GM12878 (cell line): Measurements from ENCODE around the gene ZFPM1. TPM values are rescaled to one million over a fixed set of nuclear protein-coding genes. Genes with fewer than 3 reads are reported as not detected.
A peak's percentile ranks its signal among the peaks of the same experiment; 100 is the strongest.

ENCODE experiments used
- ATAC-seq: fragments of 200-7000 bp; cut with Tn5 transposase; 3 replicates; pipeline ENCODE4 v1.9.1; 2020; ENCODE audit warnings: mild to moderate bottlenecking, moderate library complexity
- BruUV-seq: library from RNA; stranded (reverse); fragments of 400-500 nt; replicated peaks from 2 replicates; lab custom pipeline; 2021; lab: Mats Ljungman, UMichigan
- CTCF ChIA-PET: fragments of 300-600 bp; sonication (Branson Sonifier 250); formaldehyde crosslinking; extraction: SDS; loops from one replicate; lab custom pipeline; 2021; ENCODE audit warnings: inconsistent platforms; lab: Yijun Ruan, JAX
- POLR2A ChIA-PET: fragments of 350-600 bp; formaldehyde crosslinking; extraction: SDS; loops from one replicate; lab custom pipeline; 2021; ENCODE audit warnings: inconsistent platforms; lab: Charles Lee
- RAD21 ChIA-PET: fragments of 300-600 bp; sonication (Branson Sonifier 250); formaldehyde crosslinking; loops from one replicate; lab custom pipeline; 2023; ENCODE audit warnings: antibody characterized with exemption; ENCODE audit not compliant: unreplicated experiment; lab: Charles Lee
- SMC1A ChIA-PET: fragments of 300-600 bp; sonication (Branson Sonifier 250); formaldehyde crosslinking; loops from one replicate; lab custom pipeline; 2023; ENCODE audit not compliant: unreplicated experiment, uncharacterized antibody; lab: Charles Lee
- DNase-seq: peaks from one replicate; pipeline ENCODE4 v3.0.0-alpha.2; 2011; ENCODE audit warnings: low read depth, low spot score
- FAIRE-seq: peaks from 3 replicates; lab custom pipeline; 2011; peaks lifted over from hg19 to GRCh38; lab: Jason Lieb, UNC
- H2AFZ ChIP-seq: 2 replicates; pipeline ENCODE4 v1.6.0; 2011; ENCODE audit warnings: low read depth, low read length, control low read depth; ENCODE audit not compliant: control insufficient read depth
- H3K27ac ChIP-seq: 2 replicates; pipeline ENCODE4 v1.5.1; 2011; ENCODE audit warnings: control low read depth; ENCODE audit not compliant: control insufficient read depth, insufficient read depth
- H3K27me3 ChIP-seq, 2 experiments: replicated peaks in 1 of 2; 2 replicates each; pipeline versions ENCODE4 v1.6.0 to v1.6.1; 2011; ENCODE audit warnings: low read length in 1 of 2; ENCODE audit not compliant: control insufficient read depth in 2 of 2, insufficient read depth in 2 of 2
- H3K36me3 ChIP-seq, 2 experiments: 2 replicates each; pipeline ENCODE4 v1.5.1; 2011; ENCODE audit warnings: low read length in 1 of 2; ENCODE audit not compliant: control insufficient read depth in 2 of 2, insufficient read depth in 2 of 2
- H3K4me1 ChIP-seq: 2 replicates; pipeline ENCODE4 v1.6.1; 2011; ENCODE audit warnings: mild to moderate bottlenecking, low read length, moderate library complexity, mixed read lengths; ENCODE audit not compliant: control insufficient read depth, insufficient read depth
- H3K4me2 ChIP-seq: 2 replicates; pipeline ENCODE4 v1.6.0; 2011; ENCODE audit warnings: control low read depth; ENCODE audit not compliant: control insufficient read depth, insufficient read depth
- H3K4me3 ChIP-seq: fragments of 200-600 bp; sonication (generic); 2 replicates; pipeline ENCODE4 v1.5.1; 2016
- H3K79me2 ChIP-seq: 2 replicates; pipeline ENCODE4 v1.6.0; 2011; ENCODE audit warnings: low read length; ENCODE audit not compliant: control insufficient read depth, insufficient read depth
- H3K9ac ChIP-seq: 2 replicates; pipeline ENCODE4 v1.8.0; 2011; ENCODE audit warnings: low read length, control low read depth, mixed read lengths; ENCODE audit not compliant: control insufficient read depth, insufficient read depth
- H3K9me3 ChIP-seq: replicated peaks from 3 replicates; pipeline ENCODE4 v1.5.1; 2011; ENCODE audit warnings: mild to moderate bottlenecking, low read length; ENCODE audit not compliant: control insufficient read depth, insufficient read depth
- H4K20me1 ChIP-seq: 2 replicates; pipeline ENCODE4 v1.6.0; 2011; ENCODE audit not compliant: control insufficient read depth, insufficient read depth
- BHLHE40 ChIP-seq, 2 experiments: fragments of 450-650 bp in 1 of 2; IDR thresholded peaks; 2 replicates each; pipeline ENCODE4 v1.6.1; 2011 to 2017; ENCODE audit warnings: low read depth in 2 of 2, borderline replicate concordance in 1 of 2, improper control_type of control experiment in 1 of 2, low read length in 1 of 2, mild to moderate bottlenecking in 1 of 2
- CHD2 ChIP-seq: IDR thresholded peaks from 2 replicates; pipeline ENCODE4 v1.6.1; 2011; ENCODE audit warnings: low read depth, low read length, improper control_type of control experiment, borderline replicate concordance
- GATAD2B ChIP-seq: fragments of 450-650 bp; conservative IDR thresholded peaks from 2 replicates; pipeline ENCODE4 v1.6.1; 2017; ENCODE audit warnings: low read depth, mild to moderate bottlenecking, moderate library complexity
- IRF4 ChIP-seq: IDR thresholded peaks from 2 replicates; pipeline ENCODE4 v1.6.1; 2011; ENCODE audit warnings: low read depth, low read length
- JUND ChIP-seq: IDR thresholded peaks from 2 replicates; pipeline ENCODE4 v1.6.1; 2012; ENCODE audit warnings: low read depth, mild to moderate bottlenecking, low read length, improper control_type of control experiment, moderate library complexity
- KAT2A ChIP-seq: conservative IDR thresholded peaks from 2 replicates; pipeline ENCODE4 v1.6.1; 2011; ENCODE audit warnings: low read depth, low read length; ENCODE audit not compliant: control insufficient read depth
- NR2F1 ChIP-seq: fragments of 450-650 bp; conservative IDR thresholded peaks from 2 replicates; pipeline ENCODE4 v1.6.1; 2017; ENCODE audit warnings: mild to moderate bottlenecking
- RAD21 ChIP-seq: IDR thresholded peaks from 2 replicates; pipeline ENCODE4 v1.6.1; 2011; ENCODE audit warnings: mild to moderate bottlenecking, low read depth, low read length, moderate library complexity; ENCODE audit not compliant: insufficient read depth
- RB1 ChIP-seq: fragments of 450-650 bp; formaldehyde crosslinking; IDR thresholded peaks from 2 replicates; pipeline ENCODE4 v1.6.1; 2017; ENCODE audit warnings: mild to moderate bottlenecking, borderline replicate concordance
- SMARCA5 ChIP-seq: fragments of 450-650 bp; IDR thresholded peaks from 2 replicates; pipeline ENCODE4 v1.6.1; 2017; ENCODE audit warnings: mild to moderate bottlenecking
- SMC3 ChIP-seq: IDR thresholded peaks from 2 replicates; pipeline ENCODE4 v1.6.1; 2011; ENCODE audit warnings: low read length, improper control_type of control experiment, borderline replicate concordance
- SUPT20H ChIP-seq: IDR thresholded peaks from 2 replicates; pipeline ENCODE4 v1.6.1; 2011; ENCODE audit warnings: low read depth, mild to moderate bottlenecking, low read length, moderate library complexity, borderline replicate concordance; ENCODE audit not compliant: control insufficient read depth
- TCF12 ChIP-seq: IDR thresholded peaks from 2 replicates; pipeline ENCODE4 v1.6.1; 2011; ENCODE audit warnings: low read depth, mild to moderate bottlenecking, low read length
- TCF3 ChIP-seq: IDR thresholded peaks from 2 replicates; pipeline ENCODE4 v1.6.1; 2012; ENCODE audit warnings: low read depth, mild to moderate bottlenecking, low read length, borderline replicate concordance; ENCODE audit not compliant: insufficient read depth
- WGBS: methylation state at CpG from one replicate; pipeline ENCODE4 v1.1.6; 2016; ENCODE audit warnings: low lambda C conversion rate; ENCODE audit not compliant: insufficient replicate concordance, insufficient coverage; ENCODE audit errors: missing lambda C conversion rate; 5-methylcytosine and 5-hydroxymethylcytosine counted together
- in situ Hi-C: fragments of 300-500 bp; cut with MboI; formaldehyde crosslinking; loops from 9 replicates; pipeline ENCODE4 v1.14.3; 2018; ENCODE audit warnings: mixed read lengths
- intact Hi-C: fragments of 100-400 bp; cut with micrococcal nuclease; formaldehyde crosslinking; loops from one replicate; pipeline ENCODE4 v1.14.2; 2022; ENCODE audit not compliant: unreplicated experiment
- polyA plus RNA-seq, 11 experiments: library from polyadenylated mRNA; depleted of rRNA in 4 of 11; unstranded in 6 of 11; stranded (reverse) in 5 of 11; fragments of >200 nt; fragmentation: Nextera tagmentation in 4 of 11; fragmentation: Illumina TruSeq in 1 of 11; extraction: Ambion mirVana in 4 of 11; extraction: Trizol in 1 of 11; gene quantifications; 1 replicate in 1 of 11; 2 replicates in 10 of 11; pipeline versions ENCODE4 v1.2.1 to v1.2.3, GENCODE V29; 2011 to 2016; ENCODE audit warnings: inconsistent platforms in 2 of 11, missing spikeins in 2 of 11, low read depth in 1 of 11
- total RNA-seq, 4 experiments: library from RNA; depleted of rRNA in 3 of 4; stranded (reverse); fragments of >200 nt in 3 of 4; fragmentation: Illumina TruSeq in 1 of 4; extraction: Trizol in 1 of 4; gene quantifications; 2 replicates each; pipeline versions ENCODE4 v1.2.1 to v1.2.3, GENCODE V29; 2013 to 2021
- TF ChIP-seq, protein P1 (sequence below): IDR thresholded peaks from 2 replicates; pipeline ENCODE4 v1.6.1; 2011; ENCODE audit warnings: low read depth, low read length, improper control_type of control experiment, borderline replicate concordance
- TF ChIP-seq, protein P2 (sequence below): IDR thresholded peaks from 2 replicates; pipeline ENCODE4 v1.6.1; 2012; ENCODE audit warnings: low read depth, low read length, improper control_type of control experiment
- TF ChIP-seq, protein P3 (sequence below): fragments of 450-650 bp; IDR thresholded peaks from 2 replicates; pipeline ENCODE4 v1.6.1; 2016; ENCODE audit warnings: mild to moderate bottlenecking
- TF ChIP-seq, protein P4 (sequence below): fragments of 450-650 bp; IDR thresholded peaks from 2 replicates; pipeline ENCODE4 v1.6.1; 2014; ENCODE audit warnings: mild to moderate bottlenecking

Gene ZFPM1
- total and polyA plus RNA-seq, 10 of the 15 experiments (the other 5 are each of a cell fraction or from before 2014, with no cell fraction given): 0.02 to 5.1 (median 0.30) TPM

DNA sequence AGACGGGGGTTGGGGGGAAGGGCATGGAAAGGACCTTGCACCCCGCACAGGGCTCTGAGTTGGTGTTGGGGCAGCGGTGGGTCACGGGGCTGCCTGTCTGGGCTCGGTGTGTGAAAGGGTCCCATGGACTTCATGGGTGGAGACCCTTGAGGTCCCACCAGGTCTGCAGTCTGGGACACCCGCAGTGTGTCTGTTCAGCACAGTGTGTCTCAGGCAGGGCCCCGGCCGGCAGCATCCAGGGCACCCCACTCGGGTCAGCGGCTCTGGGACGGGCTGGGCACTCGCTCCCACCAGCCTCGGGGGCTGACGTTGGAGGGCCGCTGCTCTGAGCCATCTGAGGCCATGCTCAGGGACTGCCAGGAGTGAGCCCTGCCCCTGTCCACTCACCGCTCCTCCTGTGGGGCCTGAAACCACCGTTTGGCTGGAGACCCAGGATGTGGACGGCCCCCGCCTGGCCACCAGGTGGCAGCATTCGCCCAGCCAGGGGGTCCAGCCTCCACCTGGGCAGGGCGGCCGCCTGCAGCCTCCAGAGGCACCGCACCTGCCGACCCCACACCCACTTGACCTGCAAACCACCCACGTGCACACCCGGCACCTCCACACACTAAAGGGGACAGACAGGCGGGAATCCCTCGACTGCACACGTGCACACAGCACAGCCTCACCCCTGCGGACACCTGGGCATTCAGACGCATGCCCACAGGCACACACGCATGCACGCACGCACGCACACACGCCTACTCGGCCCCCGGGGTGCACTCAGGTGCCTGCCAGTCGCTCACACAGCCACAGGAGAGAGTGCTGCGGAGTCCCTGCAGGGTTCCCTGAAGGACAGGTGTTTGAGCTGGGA, 10.1 kb upstream of the ZFPM1 start:
- Histone ChIP-seq H3K36me3 (no peaks in the 10 kb centered on the region), H3K9ac (no peak overlapping the region), H3K4me2 (peak overlapping the region; percentile 42), H3K27me3 (no peaks in the 10 kb centered on the region), H2AFZ (no peak overlapping the region), H4K20me1 (no peaks in the 10 kb centered on the region), H3K27ac (no peak overlapping the region), H3K79me2 (no peaks in the 10 kb centered on the region), H3K9me3 (no peaks in the 10 kb centered on the region), H3K4me3 (no peak overlapping the region), H3K4me1 (peaks cover 4% of the 10 kb centered on the region)
- ATAC-seq (peak; percentile 98), FAIRE-seq (no peak), DNase-seq (no peak)
- no TSS peak for BruUV-seq
- RAD21 ChIA-PET: interaction anchor here (2.2 kb wide), 1 partner anchor 118 kb away, joined by 8 read pairs; no protein-coding TSS in a partner anchor
- WGBS: 20% methylated on average over 40 of the region's 40 CpGs
- SMC1A ChIA-PET: interaction anchor here (0.6 to 1.1 kb wide), 2 partner anchors 118 to 120 kb away, joined by 3 to 5 read pairs; no protein-coding TSS in a partner anchor
- CTCF ChIA-PET: interaction anchor here (0.6 to 1.8 kb wide), 8 partner anchors 12 to 485 kb away, joined by 3 to 5 read pairs (median 3); no protein-coding TSS in a partner anchor
- POLR2A ChIA-PET: no interaction called here
- in situ Hi-C loops: loop anchor here (25.0 kb wide), 1 partner anchor 481 kb away; the partner anchor contains the start of gene BANP
- intact Hi-C loops: loop anchor here (1.0 kb wide), 2 partner anchors 84 to 119 kb away; no protein-coding TSS in a partner anchor
- TF ChIP-seq GATAD2B (peak; percentile 60), SMC3 (peak; percentile 99), NR2F1 (peak; percentile 46; the same call in 1 of the 2 replicates), RB1 (peak; percentile 94), CHD2 (peak; percentile 47; the same call in 1 of the 2 replicates), TCF12 (peak; percentile 26; the same call in 1 of the 2 replicates), IRF4 (no peak), SUPT20H (no peak), BHLHE40 (IDR thresholded peaks at IDR 0.05; ENCODE audit: borderline replicate concordance in 1 of 2, low read depth in 2 of 2, low read length in 1 of 2) (peak; percentile 40 to 89; a peak in 3 of 4 replicates), RAD21 (peak; percentile 86), JUND (no peak), TCF3 (peak; percentile 84), KAT2A (no peak), SMARCA5 (peak; percentile 67; the same call in 1 of the 2 replicates)
- TF ChIP-seq, protein P1, sequence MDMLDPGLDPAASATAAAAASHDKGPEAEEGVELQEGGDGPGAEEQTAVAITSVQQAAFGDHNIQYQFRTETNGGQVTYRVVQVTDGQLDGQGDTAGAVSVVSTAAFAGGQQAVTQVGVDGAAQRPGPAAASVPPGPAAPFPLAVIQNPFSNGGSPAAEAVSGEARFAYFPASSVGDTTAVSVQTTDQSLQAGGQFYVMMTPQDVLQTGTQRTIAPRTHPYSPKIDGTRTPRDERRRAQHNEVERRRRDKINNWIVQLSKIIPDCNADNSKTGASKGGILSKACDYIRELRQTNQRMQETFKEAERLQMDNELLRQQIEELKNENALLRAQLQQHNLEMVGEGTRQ: no peak
- TF ChIP-seq, protein P2, sequence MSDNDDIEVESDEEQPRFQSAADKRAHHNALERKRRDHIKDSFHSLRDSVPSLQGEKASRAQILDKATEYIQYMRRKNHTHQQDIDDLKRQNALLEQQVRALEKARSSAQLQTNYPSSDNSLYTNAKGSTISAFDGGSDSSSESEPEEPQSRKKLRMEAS: 0 out of 2 replicates have a peak, but pooled peaks have one; percentile 29
- TF ChIP-seq, protein P3, sequence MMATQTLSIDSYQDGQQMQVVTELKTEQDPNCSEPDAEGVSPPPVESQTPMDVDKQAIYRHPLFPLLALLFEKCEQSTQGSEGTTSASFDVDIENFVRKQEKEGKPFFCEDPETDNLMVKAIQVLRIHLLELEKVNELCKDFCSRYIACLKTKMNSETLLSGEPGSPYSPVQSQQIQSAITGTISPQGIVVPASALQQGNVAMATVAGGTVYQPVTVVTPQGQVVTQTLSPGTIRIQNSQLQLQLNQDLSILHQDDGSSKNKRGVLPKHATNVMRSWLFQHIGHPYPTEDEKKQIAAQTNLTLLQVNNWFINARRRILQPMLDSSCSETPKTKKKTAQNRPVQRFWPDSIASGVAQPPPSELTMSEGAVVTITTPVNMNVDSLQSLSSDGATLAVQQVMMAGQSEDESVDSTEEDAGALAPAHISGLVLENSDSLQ: 0 out of 2 replicates have a peak, but pooled peaks have one; percentile 12
- TF ChIP-seq, protein P4, sequence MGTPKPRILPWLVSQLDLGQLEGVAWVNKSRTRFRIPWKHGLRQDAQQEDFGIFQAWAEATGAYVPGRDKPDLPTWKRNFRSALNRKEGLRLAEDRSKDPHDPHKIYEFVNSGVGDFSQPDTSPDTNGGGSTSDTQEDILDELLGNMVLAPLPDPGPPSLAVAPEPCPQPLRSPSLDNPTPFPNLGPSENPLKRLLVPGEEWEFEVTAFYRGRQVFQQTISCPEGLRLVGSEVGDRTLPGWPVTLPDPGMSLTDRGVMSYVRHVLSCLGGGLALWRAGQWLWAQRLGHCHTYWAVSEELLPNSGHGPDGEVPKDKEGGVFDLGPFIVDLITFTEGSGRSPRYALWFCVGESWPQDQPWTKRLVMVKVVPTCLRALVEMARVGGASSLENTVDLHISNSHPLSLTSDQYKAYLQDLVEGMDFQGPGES: peak; percentile 67; the same call in 1 of the 2 replicates
